Activated CD8-positive, alpha-beta T cell treated with anti-CD3 and anti-CD28 coated beads, Interleukin-2, amount 10 ng/mL, durations not matched to agents 7 days and 5 days (primary cell): ENCODE results near the gene STIM2. TPM values are rescaled to one million over a fixed set of nuclear protein-coding genes. Genes with fewer than 3 reads are reported as not detected.

Experiments
- ATAC-seq: fragments of 150-1000 bp; cut with Tn5 transposase; one replicate; pipeline ENCODE4 v1.10.0; 2021; ENCODE audit warnings: moderate library complexity
- CTCF ChIA-PET: fragments of 350-600 bp; sonication (Branson Sonifier 250); formaldehyde crosslinking; loops from one replicate; lab custom pipeline; 2021; ENCODE audit warnings: antibody characterized with exemption; lab: Charles Lee
- POLR2A ChIA-PET: fragments of 350-600 bp; sonication (Branson Sonifier 250); formaldehyde crosslinking; loops from one replicate; lab custom pipeline; 2021; ENCODE audit warnings: antibody characterized with exemption; lab: Charles Lee
- DNase-seq: peaks from one replicate; pipeline ENCODE4 v3.0.0-alpha.2; 2020
- H3K27ac Mint-ChIP-seq: one replicate; pipeline ENCODE4 v1.8.0; 2021; ENCODE audit warnings: mild to moderate bottlenecking, mixed read lengths
- H3K27me3 Mint-ChIP-seq: one replicate; pipeline ENCODE4 v1.8.0; 2021; ENCODE audit warnings: low read depth, mixed read lengths
- H3K36me3 Mint-ChIP-seq: one replicate; pipeline ENCODE4 v1.8.0; 2021; ENCODE audit warnings: low read depth, mixed read lengths
- H3K4me1 Mint-ChIP-seq: one replicate; pipeline ENCODE4 v1.8.0; 2021; ENCODE audit warnings: low read depth, mixed read lengths
- H3K4me3 Mint-ChIP-seq: one replicate; pipeline ENCODE4 v1.8.0; 2021; ENCODE audit warnings: mild to moderate bottlenecking, mixed read lengths
- H3K9me3 Mint-ChIP-seq: one replicate; pipeline ENCODE4 v1.8.0; 2022; ENCODE audit warnings: mixed read lengths; ENCODE audit not compliant: insufficient read depth
- total RNA-seq, 2 experiments: library from RNA; stranded (reverse); gene quantifications; one replicate each; pipeline ENCODE4 v1.2.3, GENCODE V29; 2021

STIM2 gene
- total RNA-seq, 2 experiments from 2014 or later: 52.3 to 53.3 TPM

DNA sequence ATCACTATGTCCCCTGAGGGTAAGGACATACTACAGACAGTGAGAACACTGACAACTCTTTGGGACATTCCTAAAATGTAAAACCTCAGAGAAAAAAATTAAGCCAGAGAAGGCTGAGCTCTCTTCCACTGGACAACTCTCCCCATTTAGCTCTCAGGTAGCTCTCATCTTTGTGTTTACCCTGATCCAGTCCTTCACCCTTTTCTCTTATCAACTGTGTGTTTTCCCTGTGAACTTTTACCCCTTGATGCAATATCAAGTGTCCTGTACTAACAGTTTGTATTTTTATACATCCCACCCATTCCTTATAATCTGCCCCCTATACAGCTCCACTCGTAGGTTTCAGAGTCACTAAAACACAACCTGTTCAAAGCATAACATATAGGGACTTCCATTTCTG lies 182.6 kb downstream of the STIM2 start:
- peaks cover 4% of the 10 kb centered on the region for H3K4me1 Mint-ChIP-seq
- H3K36me3 Mint-ChIP-seq: no peaks in the 10 kb centered on the region
- POLR2A ChIA-PET: interaction anchor here (0.6 kb wide), 1 partner anchor 435 kb away, joined by 3 read pairs; no protein-coding TSS in a partner anchor
- H3K27me3 Mint-ChIP-seq: peaks cover 5% of the 10 kb centered on the region
- DNase-seq: no peak
- H3K9me3 Mint-ChIP-seq: no peaks in the 10 kb centered on the region
- CTCF ChIA-PET: no interaction called here
- no peak for ATAC-seq
- H3K27ac Mint-ChIP-seq: no peak overlapping the region
- no peak overlapping the region for H3K4me3 Mint-ChIP-seq

DNA sequence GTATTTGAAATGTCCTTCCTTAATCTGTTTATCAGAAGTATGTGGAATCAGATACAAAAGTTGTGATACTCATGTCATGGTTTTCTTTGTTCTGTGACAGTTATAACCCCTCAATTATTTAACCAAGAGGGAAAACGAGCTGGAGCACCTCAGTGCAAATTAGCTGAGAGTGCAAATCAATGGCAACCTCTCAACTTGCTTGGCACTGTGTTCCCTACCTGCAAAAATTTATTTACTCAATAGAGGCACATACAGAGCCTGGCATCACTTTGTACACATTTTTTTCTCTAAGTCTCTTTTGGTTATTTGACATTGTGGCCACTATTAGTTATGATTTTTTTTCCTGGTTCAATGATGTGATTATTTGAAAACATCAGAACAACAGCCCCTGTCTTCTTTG lies 186.2 kb downstream of the STIM2 start:
- no peak for ATAC-seq
- Mint-ChIP-seq H3K27me3 (peaks cover 22% of the 10 kb centered on the region), H3K4me3 (no peak overlapping the region), H3K36me3 (no peaks in the 10 kb centered on the region), H3K9me3 (no peaks in the 10 kb centered on the region), H3K4me1 (peaks cover 3% of the 10 kb centered on the region), H3K27ac (no peak overlapping the region)
- CTCF ChIA-PET: interaction anchor here (1.2 kb wide), 1 partner anchor 11 kb away, joined by 4 read pairs; no protein-coding TSS in a partner anchor
- DNase-seq: no peak
- POLR2A ChIA-PET: no interaction called here

DNA sequence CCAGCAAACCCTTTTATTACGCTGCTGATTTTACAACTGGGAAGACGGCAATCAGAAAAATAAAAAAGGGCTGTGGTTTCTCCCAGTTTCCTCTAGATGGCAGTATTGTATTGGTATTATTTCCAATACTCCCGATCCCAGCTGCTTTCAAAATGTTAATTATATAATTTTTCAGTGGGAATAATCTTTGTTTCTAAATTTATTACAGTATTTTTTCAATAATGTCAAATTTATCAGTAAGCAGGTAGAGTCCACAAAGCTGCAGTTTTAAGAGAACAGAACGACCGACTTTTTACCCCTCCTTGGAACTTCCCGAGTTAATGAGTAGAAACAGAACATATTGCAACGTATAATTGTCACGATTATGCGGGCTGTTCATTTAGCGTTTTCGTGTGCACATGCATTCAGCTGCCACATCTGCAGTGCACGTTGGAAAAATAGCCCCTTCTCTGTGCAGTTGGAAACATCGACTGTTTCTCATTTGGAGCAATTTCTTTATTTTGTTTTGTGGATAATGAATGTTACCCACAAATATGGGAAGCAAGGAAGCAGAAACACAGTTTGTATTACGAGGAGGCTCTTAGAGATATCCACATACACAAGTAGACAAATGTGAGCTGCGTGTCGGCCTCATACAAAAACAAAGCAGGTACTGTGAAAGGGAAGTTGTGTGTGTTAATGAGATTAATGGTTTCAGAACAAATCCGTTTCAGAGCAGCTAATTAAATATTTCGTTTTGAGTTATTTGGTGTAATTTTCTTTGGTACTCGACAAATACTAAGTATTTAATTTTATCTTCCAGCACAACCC lies 188.0 kb downstream of the STIM2 start:
- CTCF ChIA-PET: interaction anchor here (0.6 to 1.5 kb wide), 11 partner anchors 10 to 682 kb away, joined by 3 to 7 read pairs (median 3); no protein-coding TSS in a partner anchor
- ATAC-seq: no peak
- Mint-ChIP-seq H3K36me3 (no peaks in the 10 kb centered on the region), H3K27me3 (peaks cover 22% of the 10 kb centered on the region), H3K4me3 (no peak overlapping the region), H3K27ac (no peak overlapping the region), H3K4me1 (peaks cover 3% of the 10 kb centered on the region), H3K9me3 (no peaks in the 10 kb centered on the region)
- no peak for DNase-seq
- POLR2A ChIA-PET: no interaction called here

DNA sequence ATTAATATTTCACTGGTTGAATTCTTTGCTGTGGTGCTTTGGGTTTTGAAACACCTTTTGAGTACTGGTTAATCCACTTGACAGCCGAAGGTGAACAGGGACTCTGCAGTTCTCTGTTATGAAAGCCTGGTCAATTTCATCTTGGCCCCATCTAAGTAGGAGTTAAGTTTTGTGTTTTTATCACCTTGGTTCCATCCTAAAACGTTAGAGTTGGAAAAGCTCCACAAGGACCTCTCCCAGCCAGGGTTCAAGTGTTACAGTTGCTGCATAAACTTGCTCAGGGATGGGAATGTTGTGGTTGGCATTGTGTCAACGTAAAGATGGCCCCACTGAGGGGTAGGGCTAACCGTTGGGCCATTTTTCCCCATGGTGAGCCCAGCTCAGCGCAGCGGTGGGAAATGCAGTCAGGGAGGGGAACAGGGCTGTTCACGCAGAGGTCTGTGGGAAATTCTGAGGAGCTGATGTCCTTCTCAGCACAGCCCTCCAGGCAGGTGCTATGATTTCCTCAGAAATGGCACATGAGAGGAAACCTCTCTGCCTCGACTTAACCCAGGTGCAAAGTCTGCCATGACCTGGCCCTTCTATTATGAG lies 188.7 kb downstream of the STIM2 start:
- peaks cover 3% of the 10 kb centered on the region for H3K4me1 Mint-ChIP-seq
- ChIA-PET POLR2A (no interaction called here), CTCF (interaction anchor here (0.6 to 1.3 kb wide), 5 partner anchors 13 to 681 kb away, joined by 3 read pairs; no protein-coding TSS in a partner anchor)
- H3K4me3 Mint-ChIP-seq: no peak overlapping the region
- no peaks in the 10 kb centered on the region for H3K9me3 Mint-ChIP-seq
- DNase-seq: no peak
- no peak overlapping the region for H3K27ac Mint-ChIP-seq
- peaks cover 25% of the 10 kb centered on the region for H3K27me3 Mint-ChIP-seq
- no peak for ATAC-seq
- H3K36me3 Mint-ChIP-seq: no peaks in the 10 kb centered on the region

DNA sequence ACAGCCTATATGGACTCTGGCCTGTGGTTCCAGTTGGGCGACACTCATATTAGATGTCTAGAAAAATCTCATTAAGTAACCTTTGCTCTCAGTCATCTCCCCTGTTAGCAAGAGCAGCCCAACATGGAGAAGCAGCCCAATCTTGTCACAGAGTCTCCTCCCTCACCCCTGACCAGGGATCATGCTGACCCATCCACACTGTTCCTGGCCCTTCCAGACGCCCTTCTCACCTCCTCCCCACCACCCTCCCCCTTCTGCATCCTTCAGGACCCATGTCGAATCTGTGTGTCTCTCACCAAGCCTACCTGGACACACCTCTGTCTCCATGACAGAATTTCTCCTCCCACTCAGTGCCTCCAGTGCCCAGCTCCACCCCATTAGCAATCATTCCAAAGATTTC lies 190.1 kb downstream of the STIM2 start:
- peaks cover 22% of the 10 kb centered on the region for H3K27me3 Mint-ChIP-seq
- ChIA-PET CTCF (no interaction called here), POLR2A (no interaction called here)
- no peak for DNase-seq
- H3K4me1 Mint-ChIP-seq: peaks cover 3% of the 10 kb centered on the region
- no peaks in the 10 kb centered on the region for H3K36me3 Mint-ChIP-seq
- no peak for ATAC-seq
- no peak overlapping the region for H3K27ac Mint-ChIP-seq
- no peaks in the 10 kb centered on the region for H3K9me3 Mint-ChIP-seq
- no peak overlapping the region for H3K4me3 Mint-ChIP-seq

DNA sequence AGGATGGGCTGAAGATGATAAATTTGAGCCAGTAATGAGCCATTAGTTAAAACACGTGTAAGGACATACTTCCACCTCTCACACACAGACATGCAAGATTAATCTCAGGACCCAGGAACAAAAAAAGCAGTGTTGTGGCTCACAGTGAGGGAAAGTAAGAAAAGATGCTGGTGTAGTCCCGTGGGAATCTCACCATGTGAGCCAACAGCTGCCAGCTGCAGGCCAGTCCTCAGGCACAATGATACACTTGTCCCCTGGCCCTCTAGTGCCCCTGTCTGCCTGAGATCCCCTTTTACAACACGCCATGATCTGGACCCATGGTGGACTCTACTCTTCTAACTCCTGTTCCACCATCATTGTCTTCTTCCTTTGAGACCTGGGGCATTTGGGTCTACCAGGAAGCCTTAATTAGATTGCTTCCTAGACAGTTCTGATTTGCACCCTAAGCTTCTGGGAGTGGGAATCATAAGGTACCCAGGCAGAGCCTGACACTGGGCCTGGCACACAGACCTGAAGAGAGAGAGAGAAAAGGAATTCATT lies 194.7 kb downstream of the STIM2 start:
- CTCF ChIA-PET: no interaction called here
- H3K27ac Mint-ChIP-seq: no peak overlapping the region
- no peaks in the 10 kb centered on the region for H3K4me1 Mint-ChIP-seq
- H3K9me3 Mint-ChIP-seq: no peaks in the 10 kb centered on the region
- H3K4me3 Mint-ChIP-seq: no peak overlapping the region
- ATAC-seq: no peak
- H3K27me3 Mint-ChIP-seq: peaks cover 8% of the 10 kb centered on the region
- DNase-seq: no peak
- H3K36me3 Mint-ChIP-seq: no peaks in the 10 kb centered on the region
- POLR2A ChIA-PET: no interaction called here

DNA sequence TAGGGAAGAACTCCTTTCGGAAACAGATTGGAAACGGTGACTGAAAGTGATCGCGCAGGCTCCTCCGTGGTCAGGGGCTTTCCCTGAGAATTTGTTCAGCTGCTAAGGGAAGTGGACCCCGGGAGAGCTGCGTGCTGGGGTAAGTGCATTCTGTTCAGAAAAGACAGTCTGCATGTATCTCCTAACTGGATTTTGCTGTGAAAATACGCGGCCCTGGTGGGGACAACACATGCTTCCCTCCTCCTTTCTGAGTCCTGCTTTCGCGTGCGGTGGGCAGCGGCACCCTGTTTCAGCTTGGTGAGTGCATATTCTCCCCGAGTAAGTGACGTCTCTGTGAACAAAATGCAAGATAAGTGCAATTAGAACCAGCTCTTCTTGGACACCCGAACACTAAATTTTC lies 195.6 kb downstream of the STIM2 start:
- H3K27me3 Mint-ChIP-seq: peaks cover 3% of the 10 kb centered on the region
- no peaks in the 10 kb centered on the region for H3K4me1 Mint-ChIP-seq
- ChIA-PET CTCF (no interaction called here), POLR2A (no interaction called here)
- no peaks in the 10 kb centered on the region for H3K9me3 Mint-ChIP-seq
- no peak overlapping the region for H3K27ac Mint-ChIP-seq
- no peak overlapping the region for H3K4me3 Mint-ChIP-seq
- H3K36me3 Mint-ChIP-seq: no peaks in the 10 kb centered on the region
- ATAC-seq (no peak), DNase-seq (no peak)

DNA sequence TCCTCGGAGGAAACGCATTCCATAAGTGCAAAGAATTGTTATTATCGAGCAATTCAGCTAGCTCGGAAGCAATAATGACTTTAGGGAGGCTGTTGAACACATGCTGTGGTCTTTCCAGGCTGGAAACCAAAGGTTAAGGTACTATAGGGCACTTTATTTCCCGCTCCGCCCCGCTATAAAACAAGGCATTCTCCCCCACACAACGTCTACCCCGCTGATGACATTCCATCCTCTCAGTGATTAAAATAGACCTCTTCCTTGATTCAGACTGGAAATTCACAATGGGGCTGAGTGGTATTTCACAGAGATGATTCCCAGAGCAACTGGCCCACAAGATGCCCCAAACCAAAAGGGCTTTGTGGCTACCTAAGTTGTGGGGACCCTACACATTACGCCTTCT lies 196.4 kb downstream of the STIM2 start:
- Mint-ChIP-seq H3K36me3 (no peaks in the 10 kb centered on the region), H3K9me3 (no peaks in the 10 kb centered on the region)
- CTCF ChIA-PET: no interaction called here

DNA sequence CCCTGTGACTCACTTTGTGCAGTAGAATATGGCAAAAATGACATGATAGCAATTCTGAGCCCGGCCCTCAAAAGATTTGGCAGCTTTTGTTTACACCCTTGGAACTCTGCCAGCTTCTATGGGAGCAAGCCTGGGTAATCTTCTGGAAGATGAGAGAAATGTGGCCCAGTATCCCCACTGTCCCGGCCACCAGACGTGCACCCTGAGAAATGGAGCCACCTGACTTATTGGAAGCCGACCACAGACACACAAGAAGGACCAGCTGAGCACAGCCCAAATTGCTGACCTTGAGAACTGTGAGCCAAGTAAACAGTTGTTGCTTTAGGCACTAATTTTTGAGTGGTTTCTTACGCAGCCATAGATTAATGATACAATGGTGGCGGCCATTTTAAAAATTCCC lies 197.0 kb downstream of the STIM2 start:
- Mint-ChIP-seq H3K9me3 (no peaks in the 10 kb centered on the region), H3K27me3 (peaks cover 6% of the 10 kb centered on the region), H3K36me3 (no peaks in the 10 kb centered on the region), H3K4me3 (no peak overlapping the region), H3K27ac (no peak overlapping the region), H3K4me1 (no peaks in the 10 kb centered on the region)
- ChIA-PET CTCF (no interaction called here), POLR2A (no interaction called here)
- DNase-seq: no peak
- ATAC-seq: no peak

More for the DNA sequence above, 196.4 kb downstream of the STIM2 start:
- Mint-ChIP-seq H3K4me1 (no peaks in the 10 kb centered on the region), H3K27ac (no peak overlapping the region), H3K27me3 (peaks cover 3% of the 10 kb centered on the region), H3K4me3 (no peak overlapping the region)
- POLR2A ChIA-PET: no interaction called here
- no peak for DNase-seq
- no peak for ATAC-seq

DNA sequence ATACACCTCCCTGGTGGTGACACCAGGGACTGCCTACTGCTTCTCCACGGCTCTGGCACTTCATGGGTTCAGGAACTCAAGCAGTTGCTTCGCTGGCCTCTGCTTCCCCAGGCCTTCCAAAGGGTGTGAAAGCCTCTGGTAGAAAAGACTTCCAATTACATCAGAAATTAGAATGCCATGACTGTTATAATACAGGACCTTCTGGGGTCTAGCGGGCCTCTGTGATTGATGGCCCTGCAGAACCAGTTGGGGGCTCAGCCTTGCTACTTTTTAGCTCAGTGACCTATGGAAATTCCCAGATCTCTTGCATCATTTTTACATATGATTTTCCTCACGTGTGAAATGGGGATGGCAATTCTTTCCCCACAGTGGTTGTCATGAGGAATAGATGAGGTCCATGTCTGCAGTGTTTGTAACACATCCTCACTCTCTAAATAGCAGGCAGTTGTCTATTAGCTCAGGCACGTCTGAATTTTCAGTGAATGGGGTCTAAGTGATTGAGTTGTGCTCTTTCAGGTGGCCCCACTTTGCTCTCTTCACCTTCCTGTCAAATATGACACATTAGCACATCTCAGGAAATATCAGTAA lies 198.3 kb downstream of the STIM2 start:
- DNase-seq (no peak), ATAC-seq (no peak)
- no peak overlapping the region for H3K4me3 Mint-ChIP-seq
- H3K27me3 Mint-ChIP-seq: peaks cover 3% of the 10 kb centered on the region
- ChIA-PET POLR2A (no interaction called here), CTCF (interaction anchor here (1.1 kb wide), 1 partner anchor 11 kb away, joined by 3 read pairs; no protein-coding TSS in a partner anchor)
- H3K9me3 Mint-ChIP-seq: no peaks in the 10 kb centered on the region
- H3K4me1 Mint-ChIP-seq: no peaks in the 10 kb centered on the region
- H3K36me3 Mint-ChIP-seq: no peaks in the 10 kb centered on the region
- no peak overlapping the region for H3K27ac Mint-ChIP-seq

DNA sequence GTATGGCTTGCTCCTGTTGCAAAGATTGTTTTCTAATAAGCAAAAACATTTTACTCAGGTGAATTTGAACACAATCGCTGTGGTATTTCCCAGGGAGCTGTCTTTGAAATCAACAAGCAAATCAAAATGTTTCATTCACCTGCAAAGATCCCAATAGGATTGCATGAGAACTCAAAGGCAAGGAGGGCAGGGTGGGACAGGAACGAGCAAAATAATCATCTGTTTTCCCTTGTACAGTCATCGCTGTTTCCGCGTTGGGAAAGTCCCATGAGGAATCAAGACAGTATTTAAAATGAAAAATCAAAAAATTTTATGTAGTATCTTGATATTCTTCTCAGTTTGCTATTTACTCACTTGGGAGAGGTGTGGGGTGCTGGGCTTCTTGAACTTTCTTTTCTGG lies 198.8 kb downstream of the STIM2 start:
- Mint-ChIP-seq H3K27ac (no peak overlapping the region), H3K27me3 (peaks cover 3% of the 10 kb centered on the region), H3K4me3 (no peak overlapping the region), H3K4me1 (no peaks in the 10 kb centered on the region), H3K36me3 (no peaks in the 10 kb centered on the region), H3K9me3 (no peaks in the 10 kb centered on the region)
- no peak for DNase-seq
- ATAC-seq: no peak
- CTCF ChIA-PET: no interaction called here
- POLR2A ChIA-PET: no interaction called here

DNA sequence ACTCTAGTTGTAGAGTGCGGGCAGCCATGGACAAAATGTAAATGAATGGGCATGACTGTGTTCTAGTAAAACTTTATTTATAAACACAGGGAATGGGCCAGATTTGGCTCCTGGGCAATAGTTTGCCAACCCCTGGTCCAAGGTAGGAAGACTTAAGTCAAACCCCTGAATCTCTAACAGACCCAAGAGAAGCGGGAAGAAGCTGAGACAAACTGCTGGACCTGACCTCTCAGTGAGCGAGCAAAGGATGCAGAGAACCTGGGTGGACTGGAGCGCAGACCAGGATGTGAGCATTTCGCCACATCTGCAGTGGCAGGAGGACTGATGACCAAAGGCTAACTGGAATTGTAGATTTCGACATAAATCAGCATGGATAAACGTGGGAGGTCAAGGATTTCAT lies 201.6 kb downstream of the STIM2 start:
- Mint-ChIP-seq H3K9me3 (no peaks in the 10 kb centered on the region), H3K27ac (no peak overlapping the region), H3K4me3 (no peak overlapping the region), H3K36me3 (no peaks in the 10 kb centered on the region), H3K4me1 (no peaks in the 10 kb centered on the region), H3K27me3 (peaks cover 3% of the 10 kb centered on the region)
- ATAC-seq (no peak), DNase-seq (no peak)
- POLR2A ChIA-PET: no interaction called here
- CTCF ChIA-PET: no interaction called here
